HG03064 (cell line): Measurements from ENCODE around the gene KRT25.

Experiments used
- ATAC-seq: cut with Tn5 transposase; IDR thresholded peaks from one replicate; pipeline ENCODE4 v1.9.1; 2021; ENCODE audit warnings: low read depth; ENCODE audit not compliant: unreplicated experiment

Gene KRT25, protein sequence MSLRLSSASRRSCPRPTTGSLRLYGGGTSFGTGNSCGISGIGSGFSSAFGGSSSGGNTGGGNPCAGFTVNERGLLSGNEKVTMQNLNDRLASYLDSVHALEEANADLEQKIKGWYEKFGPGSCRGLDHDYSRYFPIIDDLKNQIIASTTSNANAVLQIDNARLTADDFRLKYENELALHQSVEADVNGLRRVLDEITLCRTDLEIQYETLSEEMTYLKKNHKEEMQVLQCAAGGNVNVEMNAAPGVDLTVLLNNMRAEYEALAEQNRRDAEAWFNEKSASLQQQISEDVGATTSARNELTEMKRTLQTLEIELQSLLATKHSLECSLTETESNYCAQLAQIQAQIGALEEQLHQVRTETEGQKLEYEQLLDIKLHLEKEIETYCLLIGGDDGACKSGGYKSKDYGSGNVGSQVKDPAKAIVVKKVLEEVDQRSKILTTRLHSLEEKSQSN

DNA sequence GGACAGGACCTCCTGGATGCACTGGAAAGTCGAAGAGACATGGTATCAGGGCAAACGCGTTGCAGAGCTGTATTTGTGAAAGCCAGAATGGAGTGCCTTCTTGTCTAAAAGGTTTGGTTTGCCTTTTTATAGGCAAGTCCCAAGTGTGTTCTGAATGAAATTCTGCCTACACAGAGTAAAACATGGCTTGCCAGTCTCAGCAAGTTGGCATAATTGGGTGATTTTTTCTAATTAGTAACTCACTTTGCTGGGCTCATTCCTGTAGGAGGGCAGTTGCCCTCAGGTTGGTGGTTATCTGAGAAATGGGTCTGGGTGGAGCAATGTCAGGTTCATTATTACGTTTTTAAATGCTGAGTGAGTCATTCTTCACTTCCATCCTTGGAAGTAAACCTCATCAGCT lies at the start of gene KRT25:
Gene KRT25, minus strand, starts transcription at position 101 of the 400 bp plus-strand sequence. Its CDS starts 60 bp downstream, at position 41.
- no peak for ATAC-seq

GRCh38 chr17:40803617-40804082 lies 48.5 kb upstream of the KRT25 start:
- ATAC-seq: no peak

DNA sequence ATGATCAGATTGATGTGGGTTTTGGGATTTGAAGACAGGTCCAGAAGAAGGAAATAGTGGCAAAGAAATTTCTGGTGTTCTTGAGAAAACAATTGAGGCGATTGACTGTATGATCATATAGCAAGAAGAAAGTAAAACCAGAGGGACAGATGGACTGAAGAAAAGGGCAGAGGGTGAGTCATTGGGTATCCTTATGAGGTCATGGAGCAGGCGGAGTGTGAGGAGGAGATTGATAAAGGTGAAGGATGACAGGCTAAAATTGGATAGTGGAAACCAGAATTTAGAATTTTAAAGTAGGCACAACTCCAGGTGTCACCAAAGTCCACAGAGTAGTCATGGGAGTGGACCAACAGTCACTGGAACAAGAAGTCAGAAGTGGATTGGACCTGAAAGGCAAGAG lies 46.0 kb upstream of the KRT25 start:
- no peak for ATAC-seq

GRCh38 chr17:40800381-40800780 lies 45.2 kb upstream of the KRT25 start:
- no peak for ATAC-seq

- no peak for ATAC-seq
Observed at GRCh38 chr17:40799859-40800258, 44.7 kb upstream of the KRT25 start, which contains the start of gene KRT28. TSS of gene KRT28 (minus strand) at chr17:40799959. CDS start at chr17:40799893, 66 bp downstream.

- no peak for ATAC-seq
Observed at GRCh38 chr17:40796846-40797245, 41.7 kb upstream of the KRT25 start.

- no peak for ATAC-seq
Observed at GRCh38 chr17:40795019-40795667, 40.0 kb upstream of the KRT25 start.

DNA sequence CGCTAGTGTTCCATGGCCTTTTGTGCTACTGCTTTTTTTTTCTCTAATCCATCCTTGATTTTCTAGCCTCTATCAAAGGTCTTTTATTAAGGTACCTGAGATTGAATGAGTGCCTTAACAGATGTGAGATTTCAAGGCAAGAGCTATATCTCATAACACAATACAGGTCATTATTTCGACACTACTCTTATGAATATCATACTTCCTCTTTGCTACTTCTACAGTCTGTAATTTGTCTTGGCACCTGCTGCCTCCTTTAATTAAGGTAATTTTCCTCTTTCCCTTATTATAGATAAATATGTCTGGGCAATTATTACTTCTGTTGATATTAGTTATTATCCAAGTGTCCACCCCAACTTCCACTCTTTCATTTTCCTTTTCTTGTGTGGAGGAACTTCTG lies 39.3 kb upstream of the KRT25 start:
- no peak for ATAC-seq

- ATAC-seq: no peak
Observed at GRCh38 chr17:40793832-40794231, 38.7 kb upstream of the KRT25 start.

- no peak for ATAC-seq
Observed at GRCh38 chr17:40791787-40792436, 36.8 kb upstream of the KRT25 start.

DNA sequence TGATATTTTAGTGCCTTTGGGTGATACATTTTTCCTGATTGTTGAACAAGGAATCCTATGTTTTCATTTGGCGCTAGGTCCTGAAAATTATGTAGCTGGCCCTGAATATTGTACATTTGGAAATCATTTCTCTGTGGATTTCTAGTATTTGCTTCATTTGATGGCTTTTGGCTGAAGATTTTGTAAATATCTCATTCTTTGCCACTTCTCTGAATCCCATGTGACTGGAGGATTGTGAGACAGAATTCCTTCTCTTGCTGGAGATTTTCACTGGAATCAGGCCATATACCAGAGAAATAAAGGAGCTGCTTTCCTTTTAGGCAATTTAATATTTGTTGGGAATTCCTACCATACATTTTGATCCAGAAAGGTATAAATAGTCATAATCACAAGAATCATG lies 36.0 kb upstream of the KRT25 start:
- ATAC-seq: no peak

- no peak for ATAC-seq
Observed at GRCh38 chr17:40782450-40782849, 27.3 kb upstream of the KRT25 start, which contains the start of gene KRT27. TSS of gene KRT27 (minus strand) at chr17:40782550. CDS start at chr17:40782493, 57 bp downstream.

DNA sequence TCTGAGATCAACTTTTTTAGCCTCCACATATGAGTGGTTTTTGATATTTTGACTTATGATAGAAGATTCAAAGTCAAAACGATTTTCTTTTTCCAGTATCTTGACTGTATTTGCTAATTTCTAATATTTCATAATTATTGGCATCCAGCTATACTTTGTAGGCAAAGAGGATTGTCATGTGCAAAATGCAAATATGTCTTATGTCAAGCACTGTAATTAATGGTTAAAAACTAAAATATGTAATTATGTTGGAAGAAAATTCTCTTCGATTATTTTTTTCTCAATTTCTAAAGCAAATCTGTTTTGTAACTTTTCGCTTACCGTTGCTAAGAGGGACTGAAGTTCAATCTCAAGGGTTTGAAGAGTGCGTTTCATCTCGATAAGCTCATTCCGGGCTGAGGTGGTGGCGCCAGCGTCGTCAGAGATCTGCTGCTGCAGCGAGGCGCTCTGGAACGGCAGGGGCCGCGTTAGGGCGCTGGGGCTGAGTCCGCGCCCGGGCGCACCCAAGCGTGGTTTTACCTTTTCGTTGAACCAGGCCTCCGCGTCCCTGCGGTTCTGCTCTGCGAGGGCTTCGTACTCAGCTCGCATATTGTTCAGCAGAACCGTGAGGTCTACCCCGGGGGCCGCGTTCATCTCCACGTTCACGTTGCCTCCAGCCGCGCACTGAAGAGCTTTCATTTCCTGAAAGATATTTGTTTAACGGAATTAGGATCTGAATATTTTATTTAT lies 24.2 kb upstream of the KRT25 start:
- no peak for ATAC-seq

- no peak for ATAC-seq
Observed at GRCh38 chr17:40778461-40778860, 23.3 kb upstream of the KRT25 start.

DNA sequence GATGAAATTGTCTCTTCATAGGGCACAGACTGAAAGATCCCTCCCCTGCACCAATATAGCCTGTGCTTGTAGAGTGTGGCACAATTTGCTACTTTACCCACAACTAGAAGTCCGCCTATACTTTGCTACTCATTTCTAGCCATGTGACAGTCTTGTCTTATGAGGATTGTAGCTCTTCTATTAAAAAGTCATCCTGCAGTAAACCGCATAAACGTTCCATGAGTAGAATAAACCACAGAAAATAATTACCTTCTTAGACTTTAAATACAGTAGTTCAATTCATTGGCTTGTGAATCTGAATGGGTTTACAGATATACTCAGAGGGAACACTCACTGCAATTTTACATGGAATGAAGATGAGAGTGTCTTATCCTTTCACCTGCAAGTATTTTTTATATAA lies 22.8 kb upstream of the KRT25 start:
- no peak for ATAC-seq

DNA sequence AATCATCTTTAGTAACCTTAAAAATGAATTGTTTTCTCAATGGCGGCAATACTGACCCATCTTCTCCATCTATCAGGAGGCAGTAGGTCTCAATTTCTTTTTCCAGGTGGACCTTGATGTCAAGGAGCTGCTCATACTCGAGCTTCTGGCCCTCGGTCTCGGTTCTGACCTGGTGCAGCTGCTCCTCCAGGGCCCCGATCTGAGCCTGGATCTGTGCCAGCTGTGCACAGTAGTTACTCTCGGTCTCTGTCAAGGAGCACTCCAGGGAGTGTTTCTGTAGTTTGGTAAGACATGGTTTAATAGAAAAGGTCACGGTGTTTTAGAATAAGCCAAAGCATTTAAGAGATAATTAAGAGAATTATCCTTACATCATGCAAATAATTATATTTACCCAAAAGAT lies 22.3 kb upstream of the KRT25 start:
- no peak for ATAC-seq

GRCh38 chr17:40775945-40776344 lies 20.8 kb upstream of the KRT25 start:
- no peak for ATAC-seq

DNA sequence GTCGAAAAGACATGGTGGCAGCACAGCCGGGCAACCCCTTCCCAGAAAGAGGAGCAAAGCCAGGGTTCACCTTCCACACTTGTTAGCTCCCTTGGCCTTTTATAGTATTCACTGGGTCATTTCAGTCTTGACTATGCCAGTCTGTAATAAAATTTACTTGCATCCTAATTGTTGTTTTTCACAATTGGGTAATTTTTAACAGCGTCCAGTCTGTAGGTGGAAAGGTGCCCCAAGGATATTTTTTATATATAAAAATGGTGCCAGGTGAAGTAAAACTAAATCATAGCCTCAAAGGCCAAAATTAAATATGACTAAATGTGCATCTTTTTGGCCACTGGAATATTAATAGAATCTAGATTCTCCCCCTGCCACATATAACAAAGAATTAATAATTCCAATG lies 17.0 kb upstream of the KRT25 start, which contains the start of gene KRT26:
Gene KRT26, minus strand, starts transcription at position 101 of the 400 bp plus-strand sequence. Its CDS starts 88 bp downstream, at position 13.
- ATAC-seq: no peak

GRCh38 chr17:40765657-40766056 lies 10.5 kb upstream of the KRT25 start:
- no peak for ATAC-seq

DNA sequence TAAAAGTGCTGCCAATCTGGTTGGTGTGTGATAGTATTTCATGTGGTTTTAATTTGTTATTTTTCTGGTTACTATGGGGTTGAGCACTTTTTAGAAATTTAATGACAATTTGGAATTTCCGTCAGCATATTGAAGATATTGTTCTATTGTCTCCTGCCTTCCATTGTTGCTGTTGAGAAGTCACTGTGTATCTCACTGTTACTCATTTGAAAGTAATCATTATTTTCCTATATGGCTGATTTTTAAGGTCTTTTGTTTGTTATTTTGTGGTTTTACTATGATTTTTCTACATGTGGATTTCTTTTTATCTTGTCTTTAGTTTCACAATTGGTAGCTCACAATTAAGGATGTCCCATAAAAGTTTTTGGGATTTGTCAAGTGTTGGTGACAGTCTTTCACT lies 8.6 kb upstream of the KRT25 start:
- no peak for ATAC-seq
